Dermis blood vessel endothelial cell (primary cell): ENCODE results near the gene EPS8L3. TPM values are rescaled to one million over a fixed set of nuclear protein-coding genes. Genes with fewer than 3 reads are reported as not detected.
"Not testable (repeated sequence)": the region's sequence is repeated elsewhere in the genome, so short reads cannot be mapped to it uniquely, and the experiment has no call there.

Experiments used
- DNase-seq: peaks from one replicate; pipeline ENCODE4 v3.0.0; 2010
- total RNA-seq: library from RNA; depleted of rRNA; stranded (reverse); fragments of >200 nt; gene quantifications from 2 replicates; pipeline ENCODE4 v1.2.3, GENCODE V29; 2014

The EPS8L3 gene
- total RNA-seq, 1 donor from 2014 or later, result not detected

- DNase-seq, result no peak
These were observed 13.7 kb upstream of the EPS8L3 start for GRCh38 chr1:109777436-109777835.

- DNase-seq, result peak; percentile 90
These were observed 13.2 kb upstream of the EPS8L3 start for GRCh38 chr1:109776911-109777310.

- no peak for DNase-seq
These were observed 12.6 kb upstream of the EPS8L3 start for GRCh38 chr1:109776206-109776835.

- no peak for DNase-seq
These were observed 11.7 kb upstream of the EPS8L3 start for GRCh38 chr1:109775398-109775797.

DNA sequence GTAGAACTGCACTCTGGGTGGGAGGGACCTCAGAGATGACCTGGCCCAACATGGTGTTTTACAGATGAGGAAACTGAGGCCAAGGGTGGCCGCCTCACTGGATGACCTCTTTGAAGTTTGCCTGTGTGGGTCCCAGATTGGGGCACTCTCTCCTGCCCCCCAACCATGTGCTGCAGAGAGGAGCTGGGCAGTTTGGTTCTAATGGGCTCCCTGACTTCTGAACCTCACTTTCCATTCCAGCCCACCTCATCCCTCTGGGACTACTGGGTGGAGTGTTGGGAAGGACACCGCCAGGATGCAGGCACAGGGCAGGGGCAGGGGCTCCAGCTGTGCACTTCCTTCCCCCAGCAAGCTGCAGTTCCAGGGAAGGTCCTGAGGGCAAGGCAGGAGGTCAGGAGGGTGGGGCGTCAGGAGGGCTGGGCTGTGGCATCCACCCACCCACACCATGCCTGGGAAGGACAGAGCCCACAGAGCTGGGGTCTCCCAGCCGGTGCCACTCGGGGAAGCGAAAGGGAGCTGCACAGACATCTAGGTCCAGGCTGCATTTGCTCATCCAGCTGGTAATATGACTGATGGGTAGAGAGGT is 10.3 kb upstream of the EPS8L3 start:
- no peak for DNase-seq

- peak; percentile 93 for DNase-seq
These were observed 9.6 kb upstream of the EPS8L3 start for GRCh38 chr1:109773203-109773899.

DNA sequence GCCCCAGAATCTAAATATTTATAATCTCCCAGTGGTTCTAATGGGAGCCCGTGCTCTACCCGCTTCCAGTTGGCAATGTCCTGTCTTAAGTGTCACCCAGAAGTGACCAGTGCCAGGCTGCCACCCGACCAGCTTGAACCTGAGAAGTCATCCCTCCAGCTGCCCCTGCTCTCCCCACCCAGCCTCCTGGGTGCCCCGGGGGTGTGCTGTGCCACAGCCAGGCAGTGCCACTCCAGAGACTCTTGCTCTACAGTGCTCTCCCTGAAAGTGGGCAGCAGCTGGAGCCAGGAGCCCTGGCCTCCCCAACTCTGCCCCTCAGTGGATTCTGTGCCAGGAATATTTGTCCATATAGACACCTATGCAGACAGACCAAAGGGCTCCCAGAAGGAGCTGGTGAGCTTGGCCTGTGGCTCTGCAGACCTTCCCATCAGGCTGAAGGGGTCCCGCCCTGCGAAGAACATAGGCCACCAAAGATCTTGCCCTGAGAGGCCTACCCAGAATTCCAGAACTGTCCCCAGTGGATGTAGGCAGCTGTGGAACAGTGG is 9.0 kb upstream of the EPS8L3 start:
- DNase-seq, result no peak

DNA sequence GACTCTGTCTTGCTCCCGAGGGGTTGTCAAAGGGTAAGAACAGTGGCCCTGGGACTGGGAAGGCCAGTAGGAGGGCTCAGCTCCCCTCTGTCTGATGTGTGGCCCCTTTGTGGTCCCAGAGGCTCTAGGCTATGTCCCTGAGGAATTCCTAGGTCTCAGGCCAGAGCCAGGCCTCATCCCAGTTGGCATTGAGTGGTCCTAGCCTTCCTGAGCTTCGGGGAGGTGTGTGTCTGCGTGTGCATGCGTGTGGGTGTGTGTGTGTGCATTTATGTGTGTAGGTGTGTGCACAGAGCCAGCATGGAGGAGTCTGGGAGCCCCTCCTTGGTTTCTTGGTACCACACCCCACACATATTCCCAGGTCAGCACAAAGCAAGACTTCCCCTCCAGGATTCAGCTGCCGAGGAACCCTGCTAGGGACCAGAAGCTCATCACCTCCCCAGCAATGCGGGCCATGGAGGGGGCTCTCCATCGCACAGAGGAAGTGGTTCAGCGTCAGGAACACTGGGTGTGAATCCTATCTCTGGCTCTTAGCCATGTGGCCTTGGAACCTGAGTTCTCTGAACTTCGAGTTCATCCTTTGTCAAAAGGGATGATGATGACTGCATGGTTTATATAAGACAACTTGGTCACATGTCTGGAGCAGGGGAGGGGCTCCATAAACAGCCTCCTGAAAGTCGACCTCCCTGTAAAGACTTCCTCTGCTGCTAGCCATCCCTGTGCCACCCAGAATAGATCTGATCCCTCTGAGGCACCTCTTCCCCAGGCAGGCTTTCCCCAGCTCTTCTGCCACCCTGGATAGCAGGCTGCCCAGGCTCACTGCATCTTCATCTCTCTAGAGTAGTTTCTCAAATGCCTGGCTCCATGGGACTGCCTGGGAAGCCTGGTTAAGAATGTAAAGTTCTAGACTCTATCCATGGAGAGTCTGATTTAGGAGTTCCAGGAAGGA is 8.3 kb upstream of the EPS8L3 start:
- no peak for DNase-seq

- DNase-seq, result no peak
These were observed 6.8 kb upstream of the EPS8L3 start for GRCh38 chr1:109770331-109771095.

- peak; percentile 40 for DNase-seq
These were observed 5.8 kb upstream of the EPS8L3 start for GRCh38 chr1:109769330-109770078.

DNA sequence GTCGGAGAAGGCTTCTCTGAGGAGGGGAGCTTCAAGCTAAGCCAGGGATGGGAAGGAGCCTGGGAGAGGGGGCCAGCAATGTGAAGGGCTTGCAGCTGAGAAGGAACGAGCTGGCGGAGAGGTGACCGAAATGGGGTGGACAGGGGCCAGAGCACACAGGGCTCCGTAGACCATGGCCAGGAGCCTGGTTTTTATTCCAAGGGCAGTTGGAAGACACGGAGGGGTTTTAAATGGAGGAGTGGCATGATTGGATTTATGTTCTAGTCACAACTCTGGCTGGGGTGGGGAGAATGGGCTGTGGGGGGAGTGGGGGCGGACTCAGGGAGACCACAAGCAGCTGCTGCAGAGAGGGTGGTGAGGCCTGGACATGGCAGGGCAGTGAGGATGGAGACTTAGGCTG is 5.1 kb upstream of the EPS8L3 start:
- DNase-seq, result no peak

DNA sequence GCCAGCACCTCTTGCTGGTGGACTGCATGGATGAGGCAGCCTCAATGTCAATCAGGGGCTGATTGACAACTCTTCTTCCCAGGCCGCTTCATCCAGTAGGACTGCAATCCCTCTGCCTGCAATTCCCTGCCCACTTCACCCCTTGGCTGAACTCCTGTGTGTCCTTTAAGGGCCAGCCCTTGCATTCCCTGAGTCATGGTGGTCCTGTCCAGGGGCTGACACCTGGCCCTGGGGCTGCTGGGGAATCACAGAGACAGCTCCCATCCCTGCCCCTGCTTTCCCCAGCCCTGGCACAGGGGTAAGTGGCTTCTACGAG is 4.6 kb upstream of the EPS8L3 start:
- no peak for DNase-seq

DNA sequence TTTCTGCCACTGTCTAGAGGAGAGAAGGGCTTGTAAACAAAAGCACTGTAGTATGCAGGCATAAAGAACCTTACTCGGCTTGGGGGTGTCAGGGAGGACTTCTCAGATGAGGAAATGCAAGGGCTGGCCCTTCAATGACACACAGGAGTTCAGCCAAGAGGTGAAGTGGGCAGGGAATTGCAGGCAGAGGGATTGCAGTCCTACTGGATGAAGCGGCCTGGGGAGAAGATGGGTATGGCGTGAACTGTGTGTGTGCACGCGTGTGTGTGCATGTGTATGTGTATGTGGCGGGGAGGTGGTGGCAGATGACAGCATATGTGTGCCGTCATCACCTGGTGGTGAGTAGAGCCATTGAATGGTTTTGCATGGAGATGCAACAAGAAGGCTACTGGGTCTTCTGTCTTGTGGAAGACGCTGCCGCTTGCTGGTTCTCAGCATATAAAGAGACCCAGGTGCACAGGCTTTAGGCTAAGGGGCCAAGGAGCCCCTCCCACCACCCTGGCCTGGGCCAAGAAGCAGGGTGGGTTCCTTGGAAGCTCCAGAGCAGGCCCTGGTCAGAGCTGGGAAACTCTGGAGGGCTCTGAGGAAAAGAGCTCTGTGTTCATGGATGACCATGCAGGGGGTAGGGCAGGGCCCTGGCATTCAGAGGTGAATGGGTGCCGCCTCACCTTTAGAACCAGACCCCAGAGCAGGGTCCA is 4.1 kb upstream of the EPS8L3 start:
- no peak for DNase-seq

GRCh38 chr1:109766991-109767636 is 3.4 kb upstream of the EPS8L3 start:
- DNase-seq, result not testable (repeated sequence)

DNA sequence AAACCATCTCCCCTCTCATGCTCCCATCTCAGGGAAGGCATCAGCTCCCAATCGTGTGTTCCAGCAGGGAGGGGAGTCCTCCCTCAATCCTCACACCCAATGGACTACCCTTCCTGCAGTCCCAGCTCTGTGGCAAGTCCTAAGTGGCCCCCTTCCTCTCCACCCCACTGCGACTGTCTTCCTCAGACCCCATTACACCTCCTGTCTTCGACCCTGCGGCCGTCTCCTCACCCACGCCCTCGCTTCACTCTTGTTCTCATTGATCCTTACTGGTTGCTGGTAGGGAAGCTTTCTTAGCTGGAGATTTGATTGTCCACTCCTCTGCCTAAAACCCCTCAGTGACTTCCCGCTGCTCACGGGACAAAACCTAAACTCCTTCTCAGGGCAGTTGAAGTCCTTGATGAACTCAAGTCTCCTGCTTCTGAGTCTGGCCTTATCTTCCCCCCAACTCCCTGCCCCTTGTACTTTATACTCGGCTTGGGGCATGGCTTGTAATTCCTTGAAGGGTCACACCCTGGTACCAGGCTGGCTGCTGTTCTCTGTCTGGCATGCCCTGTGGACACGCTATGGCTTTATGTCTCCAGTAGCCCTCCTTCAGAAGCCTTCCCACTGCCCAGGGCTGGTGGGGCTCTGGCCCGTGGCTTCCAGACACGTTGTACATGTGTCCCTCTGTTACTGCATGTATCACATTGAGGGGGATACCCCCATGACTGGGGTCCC is 2.3 kb upstream of the EPS8L3 start:
- DNase-seq, result no peak

DNA sequence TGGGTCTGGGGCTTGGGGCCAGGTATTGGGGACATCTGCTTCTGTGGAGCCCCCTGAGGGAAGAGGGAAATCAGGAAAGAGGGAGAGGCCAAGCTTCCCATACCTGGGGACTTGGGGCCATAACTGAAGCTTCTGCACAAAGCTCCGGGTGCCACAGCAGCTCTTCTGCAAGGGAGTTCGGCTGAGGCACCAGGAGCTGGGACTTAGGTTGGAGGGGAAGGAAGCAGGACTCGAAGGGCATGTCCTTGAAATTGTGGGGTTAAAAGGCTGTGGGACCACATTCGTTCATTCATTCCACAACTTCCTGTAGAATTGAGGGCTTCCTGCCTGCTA is 1.7 kb upstream of the EPS8L3 start:
- DNase-seq, result no peak

GRCh38 chr1:109764561-109765482 is 1.1 kb upstream of the EPS8L3 start:
- no peak for DNase-seq
